Stromal cell of bone marrow (primary cell): Measurements from ENCODE around the gene TM9SF2.
"Not testable (repeated sequence)": the region's sequence is repeated elsewhere in the genome, so short reads cannot be mapped to it uniquely, and the experiment has no call there.

Experiments used
- DNase-seq: peaks from one replicate; pipeline ENCODE4 v3.0.0-alpha.2; 2012; ENCODE audit warnings: low read depth

The TM9SF2 gene, protein sequence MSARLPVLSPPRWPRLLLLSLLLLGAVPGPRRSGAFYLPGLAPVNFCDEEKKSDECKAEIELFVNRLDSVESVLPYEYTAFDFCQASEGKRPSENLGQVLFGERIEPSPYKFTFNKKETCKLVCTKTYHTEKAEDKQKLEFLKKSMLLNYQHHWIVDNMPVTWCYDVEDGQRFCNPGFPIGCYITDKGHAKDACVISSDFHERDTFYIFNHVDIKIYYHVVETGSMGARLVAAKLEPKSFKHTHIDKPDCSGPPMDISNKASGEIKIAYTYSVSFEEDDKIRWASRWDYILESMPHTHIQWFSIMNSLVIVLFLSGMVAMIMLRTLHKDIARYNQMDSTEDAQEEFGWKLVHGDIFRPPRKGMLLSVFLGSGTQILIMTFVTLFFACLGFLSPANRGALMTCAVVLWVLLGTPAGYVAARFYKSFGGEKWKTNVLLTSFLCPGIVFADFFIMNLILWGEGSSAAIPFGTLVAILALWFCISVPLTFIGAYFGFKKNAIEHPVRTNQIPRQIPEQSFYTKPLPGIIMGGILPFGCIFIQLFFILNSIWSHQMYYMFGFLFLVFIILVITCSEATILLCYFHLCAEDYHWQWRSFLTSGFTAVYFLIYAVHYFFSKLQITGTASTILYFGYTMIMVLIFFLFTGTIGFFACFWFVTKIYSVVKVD

GRCh38 chr13:99501184-99501847, at the start of gene TM9SF2:
Gene TM9SF2 (plus strand): TSS chr13:99501472. CDS start chr13:99501607, 135 bp downstream.
- peak; percentile 92 for DNase-seq

DNA sequence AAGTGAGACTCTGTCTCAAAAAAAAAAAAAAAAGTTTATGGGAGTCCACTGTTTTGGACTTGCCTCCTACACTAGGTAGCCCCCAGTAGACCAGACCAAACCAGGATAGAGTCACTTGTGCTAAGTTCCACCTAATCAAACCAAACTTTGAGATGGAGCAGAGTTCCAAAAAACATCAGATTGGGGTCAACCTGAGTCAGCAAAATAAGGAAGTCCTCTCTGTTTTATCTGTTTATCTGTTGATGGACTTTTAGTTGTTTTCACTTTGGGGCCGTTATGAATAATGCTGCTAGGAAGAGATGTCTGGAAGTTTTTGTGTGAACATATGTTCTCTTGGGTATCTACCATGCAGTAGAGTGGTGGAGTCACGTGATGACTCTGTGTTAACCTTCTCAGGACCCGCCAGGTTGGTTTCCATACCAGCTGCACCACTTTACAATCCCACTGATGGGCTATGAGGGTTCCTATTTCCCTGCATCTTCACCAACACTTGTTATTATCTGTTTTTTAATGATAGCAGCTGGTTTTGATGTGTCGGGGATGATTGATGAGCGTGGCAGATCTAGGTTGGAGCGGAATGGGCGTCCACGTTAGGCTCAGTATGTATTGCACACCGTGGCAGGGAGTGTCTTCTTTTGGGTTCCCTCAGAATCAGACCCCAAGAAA, 46.6 kb upstream of the TM9SF2 start:
- no peak for DNase-seq

- DNase-seq: no peak
Measured at GRCh38 chr13:99459099-99459850, 42.0 kb upstream of the TM9SF2 start.

DNA sequence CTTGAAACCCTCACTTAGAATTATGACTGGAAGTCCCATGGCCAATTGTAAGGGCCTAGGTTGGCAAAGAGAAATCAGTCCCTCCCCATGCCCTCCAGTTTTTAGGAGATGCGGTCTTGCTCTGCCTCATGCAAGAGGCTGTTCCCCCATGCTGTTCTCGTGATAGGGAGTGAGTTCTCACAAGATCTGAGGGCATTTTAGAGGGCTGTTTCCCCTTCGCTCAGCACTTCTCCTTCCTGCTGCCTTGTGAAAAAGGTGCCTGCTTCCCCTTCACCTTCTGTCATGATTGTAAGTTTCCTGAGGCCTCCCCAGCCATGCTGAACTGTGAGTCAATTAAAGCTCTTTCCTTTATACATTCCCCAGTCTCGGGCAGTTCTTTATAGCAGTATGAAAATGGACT, 40.5 kb upstream of the TM9SF2 start:
- not testable (repeated sequence) for DNase-seq

GRCh38 chr13:99463646-99464397, 37.5 kb upstream of the TM9SF2 start:
- DNase-seq: no peak

- DNase-seq: no peak
Measured at GRCh38 chr13:99464441-99464949, 36.8 kb upstream of the TM9SF2 start.

DNA sequence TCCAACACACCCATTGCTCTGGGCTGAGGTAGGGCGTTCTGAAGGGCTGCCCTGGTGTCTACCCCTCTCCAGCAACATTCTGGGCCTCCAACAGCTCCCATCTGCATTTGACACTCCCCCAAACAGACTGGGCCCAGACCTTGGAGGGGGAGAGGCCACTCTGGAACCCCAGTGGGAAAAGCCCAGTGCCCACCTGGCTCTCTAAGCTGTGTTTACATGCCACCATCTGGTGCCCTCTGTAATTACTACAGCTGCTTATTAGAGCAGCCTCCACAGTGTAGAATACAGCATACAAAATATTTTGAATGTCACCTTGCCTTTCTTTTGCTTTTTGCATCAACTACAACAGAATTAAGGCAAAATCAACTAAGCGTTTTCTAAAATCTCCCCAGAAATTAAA, 35.8 kb upstream of the TM9SF2 start:
- DNase-seq: no peak

- DNase-seq: peak; percentile 79
Measured at GRCh38 chr13:99467764-99468163, 33.5 kb upstream of the TM9SF2 start.

GRCh38 chr13:99469041-99469440, 32.2 kb upstream of the TM9SF2 start:
- DNase-seq: no peak

DNA sequence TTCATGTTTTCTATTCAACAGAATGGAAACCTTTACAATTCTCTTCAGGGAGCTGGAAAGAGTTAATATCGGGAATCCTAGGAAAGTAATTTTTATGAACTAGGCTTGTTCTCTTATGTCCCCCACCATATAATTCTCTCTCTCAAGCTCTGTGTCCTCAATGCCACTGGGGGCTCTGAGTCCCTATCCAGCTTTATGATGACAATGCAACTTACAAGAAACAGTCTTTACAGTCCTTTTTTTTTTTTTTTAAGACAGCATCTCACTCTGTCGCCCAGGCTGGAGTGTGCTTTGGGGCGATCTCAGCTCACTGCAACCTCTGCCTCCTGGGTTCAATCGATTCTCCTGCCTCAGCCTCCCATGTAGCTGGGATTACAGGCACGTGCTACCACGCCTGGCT, 31.2 kb upstream of the TM9SF2 start:
- no peak for DNase-seq

DNA sequence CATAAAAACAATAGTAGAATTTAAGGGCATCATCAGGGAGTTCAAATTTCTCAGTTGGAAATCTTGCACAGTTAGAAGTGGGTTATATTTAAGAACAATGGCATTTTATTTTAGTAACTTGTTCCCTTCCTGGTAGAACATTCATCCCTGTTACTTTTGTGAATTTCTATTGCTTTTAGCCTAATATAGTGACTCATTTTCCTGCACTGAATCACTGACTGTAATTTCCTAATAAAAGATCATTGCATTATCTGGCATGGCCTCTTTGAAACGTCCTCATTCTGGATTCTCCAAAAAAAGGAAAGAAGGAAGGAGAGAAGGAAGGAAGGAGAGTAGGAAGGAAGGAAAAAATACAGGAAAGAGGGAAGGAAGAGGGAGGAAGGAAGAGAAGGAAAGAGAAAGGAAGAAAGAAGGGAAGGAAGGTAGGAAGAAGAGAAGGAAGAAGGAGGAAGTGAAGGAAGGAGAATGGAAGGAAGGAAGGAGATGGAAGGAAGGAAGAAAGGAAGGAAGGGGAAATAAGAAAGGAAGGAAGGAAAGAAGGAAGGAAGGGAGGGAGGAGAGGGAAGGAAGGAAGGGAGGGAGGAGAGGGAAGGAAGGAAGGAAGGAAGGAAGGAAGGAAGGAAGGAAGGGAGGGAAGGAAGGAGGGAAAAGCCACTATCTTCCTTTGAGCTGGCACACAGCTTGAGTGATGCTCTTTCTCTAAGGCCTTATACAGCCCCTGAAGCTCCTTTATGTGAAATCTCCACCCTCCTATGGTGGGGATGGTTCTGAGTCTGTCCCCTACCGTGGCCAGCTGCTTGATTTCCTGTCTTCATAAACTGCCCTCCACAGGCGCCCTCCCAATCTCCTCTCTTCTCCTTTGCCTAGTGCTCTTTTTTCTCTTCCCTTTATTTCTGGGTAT, 29.8 kb upstream of the TM9SF2 start:
- peak; percentile 46 for DNase-seq

GRCh38 chr13:99472122-99472440, 29.2 kb upstream of the TM9SF2 start:
- no peak for DNase-seq

DNA sequence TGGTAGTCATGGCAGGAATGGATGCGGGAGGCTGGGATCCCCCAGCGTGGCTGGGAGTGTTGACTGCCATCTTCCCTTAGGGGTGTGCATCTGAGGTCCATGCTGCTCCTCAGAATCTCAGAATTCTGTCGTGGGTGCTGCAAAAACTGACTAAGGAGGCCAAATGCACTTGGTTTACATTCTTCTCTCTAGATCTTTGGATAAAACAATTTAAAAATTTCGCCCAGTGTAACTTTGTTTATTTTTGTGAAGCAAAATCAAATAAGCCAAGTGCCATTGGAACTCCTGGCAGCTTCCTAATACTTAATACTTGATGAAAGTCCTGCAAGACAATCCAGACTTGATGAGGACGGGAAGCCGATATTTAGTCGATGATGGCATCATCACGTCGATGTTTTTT, 27.8 kb upstream of the TM9SF2 start:
- no peak for DNase-seq

GRCh38 chr13:99476648-99477047, 24.6 kb upstream of the TM9SF2 start:
- no peak for DNase-seq

GRCh38 chr13:99477493-99477892, 23.8 kb upstream of the TM9SF2 start:
- no peak for DNase-seq

DNA sequence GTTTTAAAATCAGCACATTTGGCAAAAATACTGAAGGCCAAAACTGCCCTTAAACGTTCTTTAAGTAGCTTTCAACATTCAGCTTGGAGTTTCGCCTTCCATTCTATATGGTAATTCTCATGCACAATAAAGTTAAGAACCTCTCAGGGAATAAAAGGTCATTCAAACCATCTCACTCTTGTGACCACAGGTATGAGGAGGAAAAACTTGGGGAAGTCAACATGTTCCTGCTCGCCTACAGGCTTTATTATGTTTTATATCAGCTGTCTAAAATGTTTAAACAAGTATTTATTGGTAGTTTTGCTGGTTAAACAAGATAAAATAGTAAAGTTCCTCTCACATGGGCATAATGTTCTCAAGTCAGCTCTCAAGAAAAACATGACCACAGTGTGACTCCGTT, 19.9 kb upstream of the TM9SF2 start:
- no peak for DNase-seq

- DNase-seq: no peak
Measured at GRCh38 chr13:99484473-99484872, 16.8 kb upstream of the TM9SF2 start.

- DNase-seq: no peak
Measured at GRCh38 chr13:99486996-99487395, 14.3 kb upstream of the TM9SF2 start.

DNA sequence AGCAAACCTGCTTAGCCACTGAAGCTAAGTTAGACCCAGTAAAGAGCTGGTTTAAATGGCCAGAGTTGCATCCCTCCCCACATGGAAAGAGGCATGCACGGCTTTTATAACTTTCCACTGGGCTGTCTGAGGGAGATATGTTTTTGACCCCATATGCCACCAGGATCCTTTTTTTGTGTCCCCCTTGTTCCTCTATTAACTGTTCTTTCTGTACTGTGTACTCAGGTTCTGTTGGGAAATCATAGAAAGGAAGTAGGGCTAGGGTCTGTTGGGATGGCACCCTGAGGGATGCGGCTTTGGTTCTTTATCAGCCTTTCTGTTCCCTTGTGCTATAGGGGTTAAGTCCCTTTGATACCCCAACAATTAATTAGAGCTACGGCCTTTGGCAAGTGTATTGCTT, 12.2 kb upstream of the TM9SF2 start:
- no peak for DNase-seq

DNA sequence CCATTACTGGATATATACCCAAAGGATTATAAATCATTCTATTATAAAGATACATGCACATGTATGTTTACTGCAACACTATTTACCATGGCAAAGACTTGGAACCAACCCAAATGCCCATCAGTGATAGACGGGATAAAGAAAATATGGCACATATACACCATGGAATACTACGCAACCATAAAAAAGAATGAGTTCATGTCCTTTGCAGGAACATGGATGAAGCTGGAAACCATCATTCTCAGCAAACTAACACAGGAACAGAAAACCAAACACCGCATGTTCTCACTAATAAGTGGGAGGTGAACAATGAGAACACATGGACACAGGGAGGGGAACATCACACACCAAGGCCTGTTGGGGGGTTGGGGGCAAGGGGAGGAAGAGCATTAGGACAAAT, 9.5 kb upstream of the TM9SF2 start:
- not testable (repeated sequence) for DNase-seq
